ENCODE results near the gene SSBP2. TPM values are rescaled to one million over a fixed set of nuclear protein-coding genes. Genes with fewer than 3 reads are reported as not detected.

Gene SSBP2
- total RNA-seq, 4 donors from 2014 or later, result 10.9 to 22.3 (median 14.9) TPM

DNA sequence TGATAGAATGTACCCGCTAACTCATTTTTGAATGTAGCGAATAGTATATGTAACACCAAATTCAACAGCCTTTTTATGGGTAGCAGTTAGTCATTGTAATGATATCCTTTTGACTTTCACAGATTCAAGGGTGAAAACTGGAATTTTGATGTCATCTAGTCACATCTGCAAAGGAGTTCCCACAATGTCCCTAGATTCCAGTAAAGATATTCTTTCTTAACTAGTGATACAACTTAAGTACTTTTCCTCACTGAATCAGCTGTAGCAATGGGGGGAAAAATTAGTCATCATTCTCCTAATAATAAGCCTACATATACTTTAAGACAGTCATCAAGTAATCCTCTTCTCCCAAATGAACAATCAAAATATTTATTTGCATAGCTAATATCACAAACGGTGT is 11.5 kb upstream of the SSBP2 start:
- Histone ChIP-seq H3K36me3 (no peaks in the 10 kb centered on the region), H3K27ac (no peak overlapping the region), H3K4me1 (no peaks in the 10 kb centered on the region), H3K4me3 (no peak overlapping the region), H3K9me3 (no peaks in the 10 kb centered on the region), H3K27me3 (no peaks in the 10 kb centered on the region)
- no peak for DNase-seq
- TF ChIP-seq POLR2A (IDR thresholded peaks at IDR 0.05), result no peak
- TF ChIP-seq CTCF (IDR thresholded peaks at IDR 0.05), result no peak

GRCh38 chr5:81761970-81762369 is 11.1 kb upstream of the SSBP2 start:
- H3K36me3 ChIP-seq, result no peaks in the 10 kb centered on the region
- H3K4me3 ChIP-seq, result no peak overlapping the region
- DNase-seq, result no peak
- no peak for TF ChIP-seq POLR2A (IDR thresholded peaks at IDR 0.05)
- TF ChIP-seq CTCF (IDR thresholded peaks at IDR 0.05), result no peak
- H3K27me3 ChIP-seq, result no peaks in the 10 kb centered on the region
- no peak overlapping the region for H3K27ac ChIP-seq
- H3K4me1 ChIP-seq, result no peaks in the 10 kb centered on the region
- no peaks in the 10 kb centered on the region for H3K9me3 ChIP-seq

GRCh38 chr5:81761270-81761669 is 10.4 kb upstream of the SSBP2 start:
- Histone ChIP-seq H3K27me3 (no peaks in the 10 kb centered on the region), H3K4me3 (no peak overlapping the region), H3K9me3 (no peaks in the 10 kb centered on the region), H3K36me3 (no peaks in the 10 kb centered on the region), H3K4me1 (no peaks in the 10 kb centered on the region), H3K27ac (no peak overlapping the region)
- TF ChIP-seq CTCF (IDR thresholded peaks at IDR 0.05), result no peak
- no peak for TF ChIP-seq POLR2A (IDR thresholded peaks at IDR 0.05)
- DNase-seq, result no peak

GRCh38 chr5:81760521-81760920 is 9.6 kb upstream of the SSBP2 start:
- H3K4me3 ChIP-seq, result no peak overlapping the region
- no peaks in the 10 kb centered on the region for H3K4me1 ChIP-seq
- TF ChIP-seq CTCF (IDR thresholded peaks at IDR 0.05), result no peak
- TF ChIP-seq POLR2A (IDR thresholded peaks at IDR 0.05), result no peak
- DNase-seq, result no peak
- H3K36me3 ChIP-seq, result no peaks in the 10 kb centered on the region
- H3K27ac ChIP-seq, result no peak overlapping the region
- H3K27me3 ChIP-seq, result no peaks in the 10 kb centered on the region
- no peaks in the 10 kb centered on the region for H3K9me3 ChIP-seq

DNA sequence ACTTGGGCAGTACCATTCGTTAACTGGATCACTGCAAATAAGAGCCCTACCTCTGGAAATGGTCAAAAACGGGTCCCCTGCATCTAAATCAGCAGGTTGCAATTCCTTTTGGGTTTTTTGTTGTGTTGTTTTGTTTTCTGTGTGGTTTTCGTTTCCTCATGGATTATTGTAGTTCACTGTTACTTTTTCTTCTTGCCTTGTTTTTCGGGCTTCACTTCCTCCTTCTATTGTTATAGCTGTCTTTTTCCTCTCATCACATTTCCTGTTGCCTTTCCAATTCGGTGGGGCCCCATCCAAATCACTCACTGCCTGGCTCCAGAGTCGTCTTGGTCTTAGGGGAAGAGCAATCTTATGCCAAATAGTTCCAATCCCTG is 8.7 kb upstream of the SSBP2 start:
- H3K4me3 ChIP-seq, result no peak overlapping the region
- no peak for TF ChIP-seq CTCF (IDR thresholded peaks at IDR 0.05)
- no peak for TF ChIP-seq POLR2A (IDR thresholded peaks at IDR 0.05)

GRCh38 chr5:81757404-81757803 is 6.5 kb upstream of the SSBP2 start:
- Histone ChIP-seq H3K27me3 (no peaks in the 10 kb centered on the region), H3K4me1 (no peaks in the 10 kb centered on the region), H3K36me3 (no peaks in the 10 kb centered on the region), H3K4me3 (no peak overlapping the region), H3K9me3 (no peaks in the 10 kb centered on the region), H3K27ac (no peak overlapping the region)
- TF ChIP-seq POLR2A (IDR thresholded peaks at IDR 0.05), result no peak
- no peak for TF ChIP-seq CTCF (IDR thresholded peaks at IDR 0.05)
- no peak for DNase-seq

More for the DNA sequence above, 8.7 kb upstream of the SSBP2 start:
- H3K36me3 ChIP-seq, result no peaks in the 10 kb centered on the region
- peak overlapping the region in 1 of 4 donors; percentile 5 for H3K27ac ChIP-seq
- no peak for DNase-seq
- H3K27me3 ChIP-seq, result no peaks in the 10 kb centered on the region
- no peaks in the 10 kb centered on the region for H3K9me3 ChIP-seq
- no peaks in the 10 kb centered on the region for H3K4me1 ChIP-seq

All from Peyer's patch (tissue), 4 donors.